Type B pancreatic cell (in vitro differentiated cells): ENCODE results near the gene FRMD7. TPM values are rescaled to one million over a fixed set of nuclear protein-coding genes. Genes with fewer than 3 reads are reported as not detected.

Experiments used
- DNase-seq: peaks from one replicate; pipeline ENCODE4 v3.0.0; 2021; ENCODE audit warnings: mixed read lengths; ENCODE audit not compliant: unreplicated experiment; ENCODE audit errors: extremely low spot score
- H3K27ac Mint-ChIP-seq: 2 replicates; pipeline ENCODE4 v1.8.0; 2021; ENCODE audit warnings: mild to moderate bottlenecking, mixed read lengths
- H3K27me3 Mint-ChIP-seq: 2 replicates; pipeline ENCODE4 v1.8.0; 2021; ENCODE audit warnings: mixed read lengths
- H3K36me3 Mint-ChIP-seq: 2 replicates; pipeline ENCODE4 v1.8.0; 2021; ENCODE audit warnings: mixed read lengths
- H3K4me1 Mint-ChIP-seq: one replicate; pipeline ENCODE4 v1.8.0; 2021; ENCODE audit warnings: mixed read lengths; ENCODE audit not compliant: unreplicated experiment
- H3K4me3 Mint-ChIP-seq: 2 replicates; pipeline ENCODE4 v1.8.0; 2021; ENCODE audit warnings: mild to moderate bottlenecking, mixed read lengths
- H3K9me3 Mint-ChIP-seq: 2 replicates; pipeline ENCODE4 v1.8.0; 2021; ENCODE audit warnings: mixed read lengths
- total RNA-seq: library from RNA; stranded (reverse); gene quantifications from 2 replicates; pipeline ENCODE4 v1.2.1, GENCODE V29; 2021; ENCODE audit warnings: low replicate concordance
- TF ChIP-seq, protein P1 (sequence below): fragments of 200-600 bp; sonication (generic); conservative IDR thresholded peaks from 2 replicates; pipeline ENCODE4 v1.5.0; 2021; ENCODE audit warnings: antibody characterized with exemption, mild to moderate bottlenecking

FRMD7 gene
- total RNA-seq, 1 donor from 2014 or later: 0.14 TPM

DNA sequence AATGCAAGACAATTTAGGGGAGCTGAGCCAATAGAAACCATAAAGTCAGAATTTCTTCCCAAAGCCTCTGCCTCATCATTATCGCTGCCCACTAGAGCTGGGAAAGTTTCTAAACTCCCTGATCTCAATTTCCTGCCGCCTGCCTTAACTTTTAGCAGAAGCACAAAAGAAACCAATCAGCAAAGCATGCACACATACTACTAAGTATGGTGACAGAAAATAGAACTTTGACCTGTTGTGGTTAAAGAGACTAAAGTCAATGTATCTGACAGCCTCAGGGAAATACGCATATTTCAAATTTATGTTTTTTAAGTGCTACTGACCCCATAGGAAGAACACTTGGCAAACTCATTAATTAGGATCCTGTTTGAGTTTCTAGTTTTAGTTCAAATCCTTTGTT is 94.7 kb downstream of the FRMD7 start:
- no peaks in the 10 kb centered on the region for H3K9me3 Mint-ChIP-seq
- TF ChIP-seq, protein P1, sequence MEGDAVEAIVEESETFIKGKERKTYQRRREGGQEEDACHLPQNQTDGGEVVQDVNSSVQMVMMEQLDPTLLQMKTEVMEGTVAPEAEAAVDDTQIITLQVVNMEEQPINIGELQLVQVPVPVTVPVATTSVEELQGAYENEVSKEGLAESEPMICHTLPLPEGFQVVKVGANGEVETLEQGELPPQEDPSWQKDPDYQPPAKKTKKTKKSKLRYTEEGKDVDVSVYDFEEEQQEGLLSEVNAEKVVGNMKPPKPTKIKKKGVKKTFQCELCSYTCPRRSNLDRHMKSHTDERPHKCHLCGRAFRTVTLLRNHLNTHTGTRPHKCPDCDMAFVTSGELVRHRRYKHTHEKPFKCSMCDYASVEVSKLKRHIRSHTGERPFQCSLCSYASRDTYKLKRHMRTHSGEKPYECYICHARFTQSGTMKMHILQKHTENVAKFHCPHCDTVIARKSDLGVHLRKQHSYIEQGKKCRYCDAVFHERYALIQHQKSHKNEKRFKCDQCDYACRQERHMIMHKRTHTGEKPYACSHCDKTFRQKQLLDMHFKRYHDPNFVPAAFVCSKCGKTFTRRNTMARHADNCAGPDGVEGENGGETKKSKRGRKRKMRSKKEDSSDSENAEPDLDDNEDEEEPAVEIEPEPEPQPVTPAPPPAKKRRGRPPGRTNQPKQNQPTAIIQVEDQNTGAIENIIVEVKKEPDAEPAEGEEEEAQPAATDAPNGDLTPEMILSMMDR: no peak
- H3K27me3 Mint-ChIP-seq: no peaks in the 10 kb centered on the region
- H3K4me1 Mint-ChIP-seq: peaks cover 41% of the 10 kb centered on the region
- peaks cover 21% of the 10 kb centered on the region for H3K36me3 Mint-ChIP-seq
- H3K27ac Mint-ChIP-seq: no peak overlapping the region
- no peak overlapping the region for H3K4me3 Mint-ChIP-seq
- no peak for DNase-seq

DNA sequence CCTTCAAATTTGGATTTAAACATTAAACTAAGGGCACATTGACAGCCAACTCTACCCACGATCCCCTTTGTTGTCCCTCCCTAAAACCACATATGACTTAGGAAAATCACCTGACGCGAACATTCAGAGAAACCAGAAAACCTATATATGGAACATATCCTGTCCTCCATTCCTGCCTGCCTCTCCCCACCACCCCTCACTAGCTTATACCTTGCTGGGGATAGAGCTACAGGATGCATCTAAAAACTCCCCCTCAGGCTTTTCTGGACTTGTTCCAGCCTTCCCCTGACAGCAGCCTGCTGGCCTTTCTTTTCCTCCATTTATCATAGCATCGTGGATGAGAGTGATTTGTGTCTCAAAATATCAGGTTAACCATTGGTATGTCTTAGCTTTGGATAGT is 96.0 kb downstream of the FRMD7 start:
- Mint-ChIP-seq H3K4me1 (peaks cover 40% of the 10 kb centered on the region), H3K36me3 (peaks cover 27% of the 10 kb centered on the region), H3K27ac (no peak overlapping the region), H3K9me3 (no peaks in the 10 kb centered on the region), H3K4me3 (peak overlapping the region; percentile 23), H3K27me3 (no peaks in the 10 kb centered on the region)
- DNase-seq: no peak
- TF ChIP-seq, protein P1: no peak

DNA sequence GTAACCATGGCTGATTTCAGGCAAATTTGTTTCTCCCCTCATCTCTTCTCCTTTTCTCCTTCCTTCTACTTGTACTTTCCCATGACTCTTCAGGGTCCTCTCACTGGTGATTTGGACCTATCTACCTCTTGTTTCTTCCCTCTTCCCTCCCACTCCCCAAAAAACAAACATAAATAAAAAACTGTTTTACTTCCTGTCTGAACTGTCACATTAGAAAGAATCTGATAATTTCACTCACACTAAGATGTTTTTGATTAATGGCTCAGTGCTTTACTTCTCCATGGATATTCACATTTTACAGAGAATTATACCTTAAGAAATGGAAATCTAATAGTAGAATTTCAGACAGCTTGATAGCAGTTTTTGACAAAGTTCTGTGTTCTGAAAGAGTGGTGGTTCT is 97.6 kb downstream of the FRMD7 start:
- H3K27ac Mint-ChIP-seq: no peak overlapping the region

More for the DNA sequence above, 97.6 kb downstream of the FRMD7 start:
- Mint-ChIP-seq H3K36me3 (peaks cover 27% of the 10 kb centered on the region), H3K4me1 (peaks cover 54% of the 10 kb centered on the region), H3K27me3 (no peaks in the 10 kb centered on the region), H3K9me3 (no peaks in the 10 kb centered on the region), H3K4me3 (no peak overlapping the region)
- no peak for DNase-seq
- TF ChIP-seq, protein P1: no peak

Other genes with a start within 250 kb of the FRMD7 start
- 50.6 and 64.3 TPM in 2 replicates for gene STK26, start 104.7 kb downstream of the FRMD7 start, total RNA-seq
- 50.7 and 53.4 TPM in 2 replicates for gene RAP2C, start 91.4 kb upstream of the FRMD7 start, total RNA-seq